Left renal cortex interstitium (tissue), 4 donors: Measurements from ENCODE around the gene C2CD2L. TPM values are rescaled to one million over a fixed set of nuclear protein-coding genes. Genes with fewer than 3 reads are reported as not detected.
A peak's percentile ranks its signal among the peaks of the same experiment; 100 is the strongest.
"Not testable (repeated sequence)": the region's sequence is repeated elsewhere in the genome, so short reads cannot be mapped to it uniquely, and the experiment has no call there.

Experiments used
- DNase-seq, 4 donors: peaks; one replicate each; pipeline ENCODE4 v3.0.0-alpha.2; 2013; ENCODE audit warnings: low read depth in 4 of 4, low spot score in 2 of 4, missing footprints in 1 of 4
- polyA plus RNA-seq, 4 donors: library from polyadenylated mRNA; unstranded; fragments of 120-200 nt; gene quantifications; one replicate each; pipeline ENCODE4 v1.2.1, GENCODE V29; 2013; ENCODE audit not compliant: insufficient read length in 4 of 4

C2CD2L gene
- polyA plus RNA-seq, 4 donors, result 10.1 to 14.2 (median 11.0) TPM

DNA sequence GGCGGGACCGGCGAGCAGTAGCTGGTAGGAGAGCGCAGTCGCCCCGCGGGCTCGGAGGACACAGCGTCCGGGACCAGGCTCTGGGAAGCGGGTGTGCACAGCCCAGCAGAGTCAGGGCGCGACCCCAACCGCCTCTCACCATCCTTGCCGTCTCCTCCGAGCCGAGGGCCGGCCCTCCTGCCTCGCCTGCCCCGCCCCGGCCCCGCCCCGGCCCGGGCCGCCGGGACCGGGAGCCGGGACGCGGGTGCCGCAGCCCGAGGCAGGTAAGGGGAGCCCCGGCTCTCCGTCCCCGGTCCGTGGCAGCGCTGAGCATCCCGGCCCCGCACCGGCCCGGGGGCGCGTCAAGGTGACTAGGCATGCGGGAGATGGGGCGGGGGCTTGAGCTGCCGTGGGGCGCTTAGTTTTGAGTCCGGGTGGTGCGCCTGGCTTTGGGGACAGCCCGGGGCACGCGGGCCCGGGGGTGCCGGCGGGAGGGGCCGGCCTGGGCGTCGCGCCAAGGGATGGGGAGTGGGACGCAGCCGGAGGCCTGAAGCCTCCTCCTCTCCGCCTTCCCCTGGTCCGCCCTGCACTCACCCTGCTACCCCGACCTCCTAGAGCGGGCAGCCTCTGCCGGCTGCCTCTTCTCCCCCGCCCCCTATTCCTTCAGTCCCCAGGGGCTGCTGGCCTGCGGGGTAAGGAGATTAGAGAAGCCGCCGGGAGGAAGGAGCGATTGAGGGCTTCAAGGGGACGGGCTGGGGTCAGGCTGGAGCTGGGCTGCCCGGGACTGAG, 42.1 kb downstream of the C2CD2L start, which contains the start of gene ABCG4:
Gene ABCG4 (plus strand): TSS at position 35 of the 768 bp plus-strand sequence. CDS start 914 bp downstream, outside the sequence.
- DNase-seq, result no peak

DNA sequence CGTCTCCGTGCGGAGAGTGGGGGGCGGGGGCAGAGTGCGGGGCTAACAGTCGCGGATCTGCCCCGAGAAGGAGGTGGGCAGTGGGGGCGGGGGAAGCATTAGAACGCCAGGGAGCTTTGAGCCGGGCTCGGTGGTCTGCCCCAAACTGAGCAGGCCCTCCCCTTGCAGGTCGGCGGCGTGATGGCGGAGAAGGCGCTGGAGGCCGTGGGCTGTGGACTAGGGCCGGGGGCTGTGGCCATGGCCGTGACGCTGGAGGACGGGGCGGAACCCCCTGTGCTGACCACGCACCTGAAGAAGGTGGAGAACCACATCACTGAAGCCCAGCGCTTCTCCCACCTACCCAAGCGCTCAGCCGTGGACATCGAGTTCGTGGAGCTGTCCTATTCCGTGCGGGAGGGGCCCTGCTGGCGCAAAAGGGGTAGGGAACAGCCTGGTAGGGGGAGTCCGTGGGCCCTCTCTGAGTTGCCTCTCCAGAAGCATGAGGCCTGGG, 42.7 kb downstream of the C2CD2L start:
- no peak for DNase-seq

DNA sequence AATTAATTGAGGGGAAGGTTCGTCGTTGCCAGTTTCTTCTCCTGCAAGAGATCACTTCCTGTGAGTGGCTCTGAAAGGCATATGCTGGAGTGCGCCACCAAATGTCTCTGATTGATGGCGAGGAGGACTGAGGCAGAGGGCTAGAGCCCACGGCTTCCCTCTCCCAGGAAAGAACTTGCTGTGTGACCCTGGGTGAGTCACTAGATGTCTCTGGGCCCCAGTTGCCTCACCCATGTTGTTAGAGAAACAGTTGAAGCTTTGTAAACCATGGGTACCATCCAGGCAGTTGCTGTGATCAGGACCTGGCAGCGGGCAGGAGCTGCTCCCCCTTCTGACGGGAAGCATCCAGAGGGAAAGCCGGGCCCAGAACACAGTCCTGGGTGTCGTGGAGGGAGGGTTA, 44.9 kb downstream of the C2CD2L start:
- DNase-seq, result no peak

DNA sequence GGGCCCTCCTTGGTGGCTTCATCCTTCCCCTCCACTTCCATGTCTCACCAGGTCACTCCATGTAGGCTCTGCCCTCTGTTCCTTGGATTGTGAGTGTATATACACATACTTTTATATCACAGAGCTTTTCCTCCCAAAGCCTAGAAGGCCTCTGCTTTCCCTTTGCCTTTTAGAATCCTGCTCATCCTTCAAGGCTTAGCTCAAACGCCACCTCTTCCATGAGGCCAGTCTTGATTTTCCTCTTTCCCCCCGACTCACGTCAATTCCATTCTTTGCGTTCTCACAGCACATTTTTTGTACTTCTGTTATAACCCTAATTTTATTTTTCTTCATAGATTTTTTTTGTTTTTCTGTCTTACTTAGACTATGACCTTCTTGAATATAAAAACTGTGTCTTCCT, 45.5 kb downstream of the C2CD2L start:
- DNase-seq, result no peak

DNA sequence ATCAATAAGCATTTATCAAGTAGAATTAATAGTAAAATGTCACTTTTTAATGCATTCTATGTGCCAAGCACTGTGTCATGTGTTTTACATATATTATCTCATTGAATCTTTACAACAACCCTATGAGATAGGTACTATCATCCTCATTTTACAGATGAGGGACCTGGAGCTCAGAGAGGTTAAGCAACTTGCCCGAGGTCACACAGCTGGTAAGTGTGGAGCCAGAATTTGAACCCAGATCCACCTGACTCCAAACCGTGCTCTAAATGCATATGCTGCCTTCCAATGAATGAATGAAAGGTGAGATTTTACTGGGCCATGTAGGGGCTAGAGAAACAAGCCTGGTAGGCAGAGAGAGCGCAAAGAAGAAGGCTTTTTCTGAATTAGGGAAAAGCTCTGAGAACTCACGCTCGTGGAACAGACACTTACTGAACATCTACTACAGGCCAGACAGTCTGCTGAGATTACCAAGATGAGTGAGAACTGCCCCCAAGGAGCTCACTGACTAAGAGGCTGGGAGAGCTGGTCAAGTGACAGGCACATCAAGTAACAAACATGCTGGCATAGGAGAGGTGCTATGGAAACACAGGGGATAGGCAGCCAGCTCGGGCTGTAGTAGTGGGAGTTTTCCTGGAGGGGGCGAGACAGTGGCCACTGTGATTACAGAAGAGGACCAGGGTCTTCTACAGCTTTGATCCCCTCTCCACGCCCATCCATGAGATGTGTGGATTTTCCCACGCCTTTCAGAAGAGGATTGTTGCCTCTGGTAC, 46.1 kb downstream of the C2CD2L start:
- no peak for DNase-seq

DNA sequence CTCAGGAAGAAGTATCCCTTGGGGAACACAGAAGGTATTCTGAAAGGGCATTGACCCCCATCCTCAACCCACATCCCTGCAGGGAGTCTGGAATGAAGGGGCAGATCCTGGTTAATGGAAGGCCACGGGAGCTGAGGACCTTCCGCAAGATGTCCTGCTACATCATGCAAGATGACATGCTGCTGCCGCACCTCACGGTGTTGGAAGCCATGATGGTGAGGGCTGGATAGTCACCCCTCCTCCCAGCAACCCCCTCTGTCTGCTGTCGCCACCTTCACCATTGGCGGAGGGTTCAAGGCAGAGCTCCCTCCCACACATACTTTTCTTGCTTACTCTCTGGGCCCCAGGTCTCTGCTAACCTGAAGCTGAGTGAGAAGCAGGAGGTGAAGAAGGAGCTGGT, 47.0 kb downstream of the C2CD2L start:
- DNase-seq, result no peak

DNA sequence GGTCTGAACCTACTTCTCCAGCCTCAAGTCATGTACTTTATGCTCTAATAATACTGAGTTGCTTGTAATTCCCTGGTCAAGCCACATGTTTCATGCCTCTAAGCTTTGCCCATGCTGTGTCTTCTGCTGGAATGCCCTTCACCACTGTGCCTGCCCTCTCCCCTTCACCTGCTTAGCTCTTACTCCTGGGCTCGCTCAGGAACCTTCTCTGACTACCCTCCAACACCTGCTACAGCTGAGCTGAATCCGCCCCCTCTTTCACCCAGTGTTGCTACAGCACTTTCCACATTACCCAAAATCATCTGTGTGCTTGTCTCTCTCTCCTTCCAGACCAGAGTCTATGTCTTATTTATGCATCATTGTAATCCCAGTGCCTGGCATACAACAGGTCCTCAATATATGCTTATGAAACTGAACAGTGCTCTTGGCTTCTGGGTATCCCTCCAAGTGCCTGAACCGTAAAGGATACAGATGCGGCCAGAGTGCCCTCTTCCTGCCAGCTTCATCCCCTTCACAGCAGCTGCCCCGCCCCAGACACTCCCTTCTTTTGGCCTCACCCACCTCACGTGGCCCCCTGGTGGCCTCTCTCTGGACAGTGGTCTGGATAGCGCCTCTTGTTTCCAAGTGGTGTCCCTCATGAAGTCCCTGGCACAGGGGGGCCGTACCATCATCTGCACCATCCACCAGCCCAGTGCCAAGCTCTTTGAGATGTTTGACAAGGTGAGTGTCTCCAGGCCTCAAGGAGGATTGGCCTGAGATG, 48.8 kb downstream of the C2CD2L start:
- no peak for DNase-seq

DNA sequence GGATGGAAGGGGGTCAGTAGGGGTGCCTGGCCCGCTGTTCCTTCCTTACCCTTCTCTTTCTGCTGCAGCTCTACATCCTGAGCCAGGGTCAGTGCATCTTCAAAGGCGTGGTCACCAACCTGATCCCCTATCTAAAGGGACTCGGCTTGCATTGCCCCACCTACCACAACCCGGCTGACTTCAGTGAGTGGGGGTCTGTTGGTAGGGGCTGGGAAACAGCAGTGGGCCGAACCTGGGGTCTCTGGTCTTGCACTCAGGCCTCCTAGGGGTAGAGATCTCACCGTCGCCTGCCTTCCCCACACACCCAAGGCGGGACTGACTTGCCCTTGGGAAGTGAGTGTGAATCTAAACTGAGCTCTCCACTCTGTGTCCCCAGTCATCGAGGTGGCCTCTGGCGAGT, 49.4 kb downstream of the C2CD2L start:
- DNase-seq, result no peak

DNA sequence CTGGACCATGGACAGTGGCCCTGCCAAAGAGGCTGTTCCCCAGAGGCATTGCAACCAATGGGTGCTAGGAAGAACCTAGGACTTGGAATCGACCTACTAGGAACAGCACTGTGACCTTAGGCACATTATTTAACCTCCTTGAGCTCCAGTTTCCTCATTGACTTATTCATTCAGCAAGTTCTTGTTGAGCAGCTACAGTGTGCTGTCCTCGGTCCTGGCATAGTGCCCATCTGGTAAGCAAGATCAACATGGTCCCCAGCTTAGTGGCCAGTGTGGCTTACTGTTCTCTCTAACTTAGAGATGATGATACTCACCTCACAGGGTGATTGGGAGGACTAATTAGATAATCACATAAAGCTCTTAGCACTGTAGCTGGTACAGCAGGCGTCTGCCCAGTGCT, 49.9 kb downstream of the C2CD2L start:
- DNase-seq, result no peak

DNA sequence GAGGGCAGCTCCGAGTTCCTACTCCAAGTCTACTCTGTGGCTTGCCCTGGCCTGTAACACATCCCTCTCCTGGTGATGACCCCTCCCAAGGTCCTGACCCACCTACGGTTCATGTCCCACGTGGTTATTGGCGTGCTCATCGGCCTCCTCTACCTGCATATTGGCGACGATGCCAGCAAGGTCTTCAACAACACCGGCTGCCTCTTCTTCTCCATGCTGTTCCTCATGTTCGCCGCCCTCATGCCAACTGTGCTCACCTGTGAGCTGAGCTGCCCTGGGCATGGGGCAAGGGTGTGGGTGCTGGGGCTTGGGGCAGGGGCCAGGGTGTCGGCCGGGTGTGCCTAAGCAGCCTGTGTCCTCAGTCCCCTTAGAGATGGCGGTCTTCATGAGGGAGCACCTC, 51.3 kb downstream of the C2CD2L start:
- no peak for DNase-seq

DNA sequence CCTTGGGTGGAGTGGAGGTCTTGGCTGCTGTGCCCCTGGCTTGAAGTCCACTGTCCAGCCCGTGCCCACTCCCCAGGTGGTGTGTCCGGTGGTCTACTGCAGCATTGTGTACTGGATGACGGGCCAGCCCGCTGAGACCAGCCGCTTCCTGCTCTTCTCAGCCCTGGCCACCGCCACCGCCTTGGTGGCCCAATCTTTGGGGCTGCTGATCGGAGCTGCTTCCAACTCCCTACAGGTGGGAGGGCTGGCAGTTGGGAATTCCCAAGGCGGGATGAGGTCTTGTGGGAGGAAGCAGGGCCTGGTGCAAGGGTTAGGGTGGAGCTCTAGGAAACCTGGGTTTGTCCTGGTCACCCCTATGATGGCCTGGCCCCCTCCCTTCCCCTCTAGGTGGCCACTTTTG, 53.0 kb downstream of the C2CD2L start:
- no peak for DNase-seq

DNA sequence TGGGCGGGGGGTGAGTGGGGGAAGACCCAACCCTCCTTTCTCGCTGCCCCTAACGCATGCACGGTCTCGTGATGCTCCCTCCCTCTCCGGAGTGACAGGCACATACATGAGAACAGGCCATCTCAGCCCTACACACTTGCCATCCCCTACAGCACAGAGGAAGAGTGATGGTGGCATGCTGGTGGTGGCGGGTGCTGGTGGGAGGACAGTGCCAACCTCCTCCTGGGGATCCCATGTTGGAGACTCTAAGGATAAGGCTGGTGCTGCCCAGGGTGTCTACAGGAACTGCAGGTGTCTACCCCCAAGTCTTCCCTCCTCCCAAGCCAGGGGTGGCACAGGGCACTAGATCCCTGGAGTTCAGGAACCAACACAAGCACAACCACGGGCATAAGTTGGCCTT, 54.7 kb downstream of the C2CD2L start:
- DNase-seq, result no peak

DNA sequence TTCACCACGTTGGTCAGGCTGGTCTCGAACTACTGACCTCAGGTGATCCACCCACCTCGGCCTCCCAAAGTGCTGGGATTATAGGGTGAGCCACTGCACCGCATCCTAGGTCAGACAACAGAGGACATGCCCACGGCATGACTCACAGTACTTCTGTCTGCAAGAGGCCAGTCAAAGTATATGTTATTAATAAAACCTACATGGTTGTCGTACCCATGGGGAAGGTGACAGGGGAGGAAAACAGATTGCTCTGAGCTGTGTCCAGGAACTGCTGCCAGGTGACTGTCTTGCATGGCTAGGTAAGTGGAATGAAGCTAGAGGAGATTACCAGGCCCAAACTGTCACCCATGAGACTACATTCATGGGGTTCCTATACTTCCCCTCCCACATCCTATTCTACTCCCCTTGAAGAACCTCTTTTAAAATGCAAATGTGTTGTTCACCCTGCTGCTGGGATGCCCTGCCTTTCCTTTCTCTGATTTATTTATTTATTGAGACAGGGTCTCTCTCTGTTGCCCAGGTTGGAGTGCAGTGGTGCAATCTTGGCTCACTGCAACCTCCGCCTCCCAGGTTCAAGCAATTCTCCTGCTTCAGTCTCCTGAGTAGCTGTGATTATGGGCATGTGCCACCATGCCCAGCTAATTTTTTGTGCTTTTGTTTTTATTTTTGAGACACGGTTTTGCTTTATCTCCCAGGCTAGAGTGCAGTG, 59.4 kb downstream of the C2CD2L start:
- DNase-seq, result peak in 1 of 4 donors; percentile 37

DNA sequence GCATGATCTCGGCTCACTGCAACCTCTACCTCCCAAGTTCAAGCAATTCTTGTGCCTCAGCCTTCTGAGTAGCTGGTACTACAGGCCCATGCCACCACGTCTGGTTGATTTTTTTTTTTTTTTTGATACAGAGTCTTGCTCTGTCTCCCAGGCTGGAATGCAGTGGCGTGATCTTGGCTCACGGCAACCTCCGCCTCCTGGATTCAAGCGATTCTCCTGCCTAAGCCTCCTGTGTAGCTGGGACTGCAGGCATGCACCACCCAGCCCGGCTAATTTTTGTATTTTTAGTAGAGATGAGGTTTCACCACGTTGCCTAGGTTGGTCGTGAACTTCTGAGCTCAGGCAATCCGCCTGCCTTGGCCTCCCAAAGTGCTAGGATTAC, 59.9 kb downstream of the C2CD2L start:
- DNase-seq, result not testable (repeated sequence)

DNA sequence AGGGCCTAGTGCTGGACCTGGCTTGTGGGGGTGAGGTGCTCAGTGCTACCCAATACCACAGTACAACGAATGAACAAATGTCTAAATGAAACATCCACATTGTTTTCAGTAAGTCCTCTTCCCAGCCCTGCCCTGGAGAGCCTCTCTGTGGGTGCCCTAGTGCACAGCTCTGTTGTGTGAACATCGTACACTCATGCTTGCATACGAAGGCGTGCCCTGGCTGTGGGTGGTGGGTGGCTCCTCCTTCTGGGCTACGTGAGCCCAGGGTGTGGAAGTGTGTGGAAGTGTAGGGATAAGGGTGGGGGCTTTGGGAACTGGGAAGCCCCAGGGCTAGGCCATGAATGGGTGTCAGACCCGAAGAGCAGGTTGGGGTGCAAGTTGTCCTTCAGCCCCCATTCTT, 60.8 kb downstream of the C2CD2L start:
- DNase-seq, result no peak

Other genes with a start within 250 kb of the C2CD2L start
- gene CXCR5, start 223.5 kb upstream of the C2CD2L start, polyA plus RNA-seq, result under 1 TPM in 1 of 4 donors, not detected in 3; 0.05 TPM
- 10 to 100 TPM; 21.0 to 51.6 (median 36.3) TPM for gene BCL9L, start 181.4 kb upstream of the C2CD2L start, polyA plus RNA-seq
- gene UPK2, start 151.0 kb upstream of the C2CD2L start, polyA plus RNA-seq, result 10 to 100 TPM in 2 of 4 donors, 1 to 10 TPM in 2; 6.8 to 25.9 (median 10.7) TPM
- under 1 TPM in 1 of 4 donors, not detected in 3; 0.17 TPM for gene FOXR1, start 135.6 kb upstream of the C2CD2L start, polyA plus RNA-seq
- 10 to 100 TPM; 12.8 to 55.5 (median 27.3) TPM for gene CENATAC, start 109.2 kb upstream of the C2CD2L start, polyA plus RNA-seq
- gene RPS25, start 89.0 kb upstream of the C2CD2L start, polyA plus RNA-seq, result 1,000 to 10,000 TPM in 3 of 4 donors, 100 to 1,000 TPM in 1; 957 to 1,296 (median 1,137) TPM
- 100 to 1,000 TPM in 3 of 4 donors, 10 to 100 TPM in 1; 88.9 to 139 (median 111) TPM for gene TRAPPC4, start 88.6 kb upstream of the C2CD2L start, polyA plus RNA-seq
- gene SLC37A4, start 76.5 kb upstream of the C2CD2L start, polyA plus RNA-seq, result 100 to 1,000 TPM in 2 of 4 donors, 10 to 100 TPM in 2; 79.3 to 109 (median 97.4) TPM
- gene HYOU1, start 50.1 kb upstream of the C2CD2L start, polyA plus RNA-seq, result 100 to 1,000 TPM; 108 to 128 (median 121) TPM
- 10 to 100 TPM; 56.5 to 61.0 (median 57.5) TPM for gene VPS11, start 39.5 kb upstream of the C2CD2L start, polyA plus RNA-seq
- gene HMBS, start 22.5 kb upstream of the C2CD2L start, polyA plus RNA-seq, result 10 to 100 TPM; 25.6 to 29.4 (median 28.8) TPM
- 10 to 100 TPM; 47.7 to 64.9 (median 55.5) TPM for gene DPAGT1, start 5.5 kb upstream of the C2CD2L start, polyA plus RNA-seq
- 10 to 100 TPM; 23.5 to 48.6 (median 38.0) TPM for gene HINFP, start 14.2 kb downstream of the C2CD2L start, polyA plus RNA-seq
- 1 to 10 TPM in 1 of 4 donors, under 1 TPM in 3; 0.52 to 1.1 (median 0.80) TPM for gene ABCG4, start 41.7 kb downstream of the C2CD2L start, polyA plus RNA-seq
- 10 to 100 TPM; 10.7 to 14.8 (median 12.6) TPM for gene NLRX1, start 61.4 kb downstream of the C2CD2L start, polyA plus RNA-seq
- gene NHERF4, start 78.1 kb downstream of the C2CD2L start, polyA plus RNA-seq, result 10 to 100 TPM; 10.9 to 22.2 (median 16.3) TPM
- gene CBL, start 99.0 kb downstream of the C2CD2L start, polyA plus RNA-seq, result 10 to 100 TPM; 16.1 to 20.9 (median 18.6) TPM
- 10 to 100 TPM; 52.1 to 58.3 (median 55.0) TPM for gene MCAM, start 209.8 kb downstream of the C2CD2L start, polyA plus RNA-seq
- gene RNF26, start 227.2 kb downstream of the C2CD2L start, polyA plus RNA-seq, result 10 to 100 TPM; 28.1 to 40.8 (median 32.7) TPM
- 10 to 100 TPM; 22.0 to 43.2 (median 26.9) TPM for gene C1QTNF5, start 233.5 kb downstream of the C2CD2L start, polyA plus RNA-seq
- not detected for gene MFRP, start 239.4 kb downstream of the C2CD2L start, polyA plus RNA-seq